Activated CD8-positive, alpha-beta memory T cell treated with anti-CD3 and anti-CD28 coated beads, Interleukin-2, amount 50 U/mL, for 4 hours (primary cell): ENCODE measurements around the gene MCEMP1.

Experiments
- DNase-seq: peaks from one replicate; pipeline ENCODE4 v3.0.0-alpha.2; 2020

MCEMP1 gene

DNA sequence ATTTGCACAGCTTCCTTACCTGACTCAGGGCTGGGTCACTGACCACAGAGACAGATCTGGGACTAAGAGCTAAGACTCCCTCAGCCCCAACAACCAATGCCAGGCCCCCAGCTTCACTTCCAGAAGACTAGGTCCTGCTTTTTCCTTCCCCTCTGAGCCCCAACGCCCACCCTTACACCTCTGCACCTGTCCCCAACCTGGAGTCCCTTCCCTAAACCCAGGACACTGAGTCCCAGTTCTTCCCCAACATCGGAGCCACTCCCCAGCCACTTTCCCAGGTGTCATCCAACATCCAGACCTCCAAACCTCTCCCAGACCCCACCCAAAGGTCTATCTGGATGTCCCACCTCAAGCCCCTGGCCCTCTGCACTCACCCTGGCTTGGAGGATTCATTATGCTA, 22.1 kb downstream of the MCEMP1 start:
- DNase-seq, result no peak

DNA sequence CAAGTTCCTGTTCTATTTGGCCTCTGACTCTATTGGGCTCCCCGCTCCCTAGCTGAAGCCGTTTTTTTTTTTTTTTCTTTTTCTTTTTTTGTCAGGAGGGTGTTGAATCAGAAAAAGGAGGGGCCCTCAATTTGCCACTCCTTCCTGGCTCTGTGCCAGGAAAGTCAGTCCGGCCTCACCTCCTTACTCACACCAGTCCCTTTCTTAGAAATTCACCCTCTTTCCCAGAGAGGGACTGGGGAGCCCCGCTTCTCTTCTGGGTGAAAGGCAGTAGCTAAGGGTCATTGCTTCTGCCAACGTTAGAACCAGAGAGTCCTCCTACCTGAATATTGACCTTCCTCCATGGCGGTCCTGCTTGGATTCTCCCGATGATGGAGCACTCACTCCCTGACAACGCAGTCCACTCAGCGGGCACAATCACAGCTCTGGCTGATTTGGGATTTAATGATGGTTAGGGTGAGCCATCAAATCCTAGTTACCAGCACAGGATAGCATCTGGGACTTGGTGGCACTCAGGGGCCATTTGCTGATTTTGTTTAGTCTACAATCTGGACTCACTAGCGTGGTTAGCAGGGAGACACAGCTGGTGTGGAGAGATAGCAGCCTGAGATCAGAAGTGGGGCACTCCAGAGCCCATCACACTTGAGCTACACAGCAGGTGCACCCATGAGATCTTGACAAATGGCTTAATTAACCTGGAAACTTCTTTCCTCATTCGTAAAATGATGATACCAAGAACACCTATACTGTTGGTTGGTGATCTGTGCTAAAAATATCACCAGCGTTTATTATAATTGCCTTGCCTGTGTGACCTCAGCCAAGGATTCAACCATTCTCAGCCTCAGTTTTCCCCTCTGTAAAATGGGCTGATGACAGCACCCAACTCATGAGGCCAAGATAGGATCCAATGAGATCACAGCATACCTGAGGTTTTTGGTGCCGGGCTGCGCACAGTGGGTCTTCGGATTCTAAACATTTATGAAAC, 22.8 kb downstream of the MCEMP1 start:
- DNase-seq, result no peak

DNA sequence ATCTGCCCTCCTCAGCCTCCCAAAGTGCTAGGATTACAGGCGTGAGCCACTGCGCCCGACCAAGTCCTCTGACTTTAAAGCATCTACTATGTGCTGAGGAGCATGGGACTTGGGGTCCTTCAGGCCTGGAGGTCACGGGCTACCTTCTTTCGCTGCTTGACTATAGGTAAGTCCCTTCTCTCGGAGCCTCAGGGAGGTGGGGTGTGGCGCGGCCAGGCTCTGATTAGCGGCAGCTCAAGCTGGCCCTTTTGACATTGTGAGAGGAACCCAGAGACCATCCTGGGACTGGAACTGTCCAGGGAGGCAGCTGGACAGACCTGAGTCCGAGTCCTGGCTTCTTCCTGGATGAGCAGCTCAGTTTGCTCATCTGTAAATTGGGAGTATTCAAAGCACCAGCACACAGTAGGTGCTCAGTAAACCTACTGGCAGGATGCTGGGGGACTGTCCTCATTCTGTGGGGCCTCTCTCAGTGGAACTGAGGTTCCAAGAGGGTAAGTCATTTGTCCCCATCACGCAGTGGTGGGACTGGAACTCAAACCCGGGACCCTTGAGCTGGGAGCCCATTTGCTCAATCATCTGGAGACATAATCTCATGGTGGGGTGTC, 24.3 kb downstream of the MCEMP1 start:
- DNase-seq, result no peak

DNA sequence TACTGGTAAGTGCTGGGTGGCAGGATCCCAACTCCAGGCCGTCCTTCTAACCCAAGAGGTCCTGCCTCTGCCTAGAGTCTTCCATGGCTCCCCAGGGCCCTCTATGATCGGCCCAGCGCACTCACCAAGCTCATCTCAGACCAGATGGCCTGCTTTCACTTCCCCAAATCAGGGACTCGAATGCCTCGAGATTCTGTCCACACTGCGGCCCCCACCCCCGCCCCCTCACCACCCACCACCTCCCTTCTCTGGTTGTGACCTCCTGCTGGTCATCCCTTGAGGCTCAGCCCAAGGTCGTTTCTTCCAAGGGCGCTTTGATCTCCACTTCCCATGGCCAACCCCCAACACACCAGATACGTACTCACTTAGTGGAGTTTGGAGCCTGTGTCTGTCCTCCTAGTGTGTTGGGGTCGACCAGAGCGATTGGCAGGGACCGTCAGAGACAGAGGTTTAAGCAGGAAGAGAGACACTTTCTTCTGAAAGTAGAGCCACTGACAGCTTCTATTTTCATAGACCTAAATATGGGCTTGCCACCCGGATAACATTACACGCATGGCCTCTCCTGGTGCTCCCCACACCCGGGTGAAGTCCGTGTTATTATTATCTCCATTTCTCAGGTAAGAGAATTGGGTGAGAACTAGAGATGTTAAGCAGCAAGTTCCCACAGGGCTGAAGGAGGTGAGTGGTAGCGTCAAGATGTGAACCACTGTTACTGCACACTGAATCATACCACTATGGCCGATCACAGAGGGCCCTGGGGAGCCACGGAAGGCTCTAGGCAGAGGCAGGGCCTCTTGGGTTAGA, 25.0 kb downstream of the MCEMP1 start, which contains the start of gene FCER2:
Gene FCER2, minus strand, starts transcription at position 478 of the 804 bp plus-strand sequence. CDS start 2,371 bp downstream, outside the sequence.
- DNase-seq, result no peak

DNA sequence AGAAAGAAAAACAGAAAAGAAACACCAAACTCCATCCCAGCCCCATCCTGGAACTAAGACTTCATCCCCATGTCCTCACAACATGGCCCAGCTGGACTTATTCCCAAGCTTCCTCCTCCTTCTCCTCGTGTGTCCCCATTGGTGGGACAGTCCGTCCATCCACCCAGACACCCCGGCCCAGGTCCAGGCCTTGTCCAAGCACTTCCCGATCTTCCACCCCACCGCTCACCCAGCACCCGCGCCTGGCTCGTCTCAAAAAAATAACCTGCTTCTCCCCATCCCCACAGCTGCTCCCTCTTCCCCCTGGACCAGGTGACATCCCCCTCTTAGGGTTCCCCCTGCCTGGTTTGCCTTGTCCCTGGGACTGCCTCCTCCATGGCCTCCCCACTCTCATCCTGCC, 26.4 kb downstream of the MCEMP1 start:
- no peak for DNase-seq

DNA sequence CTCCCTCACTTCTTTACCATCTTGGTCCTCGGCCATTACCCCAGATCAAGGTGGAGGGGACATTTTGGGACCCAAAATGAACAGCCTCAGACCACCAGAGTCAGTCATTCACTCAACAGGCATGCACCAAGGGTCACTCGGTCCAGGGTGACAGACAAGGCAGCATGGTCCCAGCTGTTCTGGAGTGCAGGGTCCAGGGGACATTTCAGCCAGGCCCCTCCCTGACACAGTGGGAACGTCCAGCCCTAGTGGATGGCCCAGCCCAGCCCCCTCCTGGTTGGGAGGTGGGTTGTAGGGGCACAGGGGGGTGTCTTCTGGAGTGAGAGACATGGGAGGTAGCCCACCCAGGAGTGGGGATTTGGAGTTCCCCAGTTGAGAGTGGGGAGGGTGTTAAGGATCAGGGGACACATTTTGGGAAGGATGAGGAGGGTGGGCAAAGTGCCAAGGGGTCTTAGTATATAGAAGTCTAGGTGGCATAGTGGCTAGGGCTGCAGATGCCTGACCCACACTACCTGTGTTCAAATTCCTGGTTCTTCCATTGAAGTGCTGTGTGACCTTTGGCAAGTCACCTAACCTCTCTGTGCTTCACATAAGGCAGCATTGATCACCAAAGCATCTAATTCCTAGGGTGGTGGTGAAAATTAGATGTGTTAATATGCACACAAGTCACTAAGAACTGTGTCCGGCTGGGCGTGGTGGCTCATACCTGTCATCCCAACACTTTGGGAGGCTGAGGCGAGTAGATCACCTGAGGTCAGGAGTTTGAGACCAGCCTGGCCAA, 27.6 kb downstream of the MCEMP1 start:
- no peak for DNase-seq

DNA sequence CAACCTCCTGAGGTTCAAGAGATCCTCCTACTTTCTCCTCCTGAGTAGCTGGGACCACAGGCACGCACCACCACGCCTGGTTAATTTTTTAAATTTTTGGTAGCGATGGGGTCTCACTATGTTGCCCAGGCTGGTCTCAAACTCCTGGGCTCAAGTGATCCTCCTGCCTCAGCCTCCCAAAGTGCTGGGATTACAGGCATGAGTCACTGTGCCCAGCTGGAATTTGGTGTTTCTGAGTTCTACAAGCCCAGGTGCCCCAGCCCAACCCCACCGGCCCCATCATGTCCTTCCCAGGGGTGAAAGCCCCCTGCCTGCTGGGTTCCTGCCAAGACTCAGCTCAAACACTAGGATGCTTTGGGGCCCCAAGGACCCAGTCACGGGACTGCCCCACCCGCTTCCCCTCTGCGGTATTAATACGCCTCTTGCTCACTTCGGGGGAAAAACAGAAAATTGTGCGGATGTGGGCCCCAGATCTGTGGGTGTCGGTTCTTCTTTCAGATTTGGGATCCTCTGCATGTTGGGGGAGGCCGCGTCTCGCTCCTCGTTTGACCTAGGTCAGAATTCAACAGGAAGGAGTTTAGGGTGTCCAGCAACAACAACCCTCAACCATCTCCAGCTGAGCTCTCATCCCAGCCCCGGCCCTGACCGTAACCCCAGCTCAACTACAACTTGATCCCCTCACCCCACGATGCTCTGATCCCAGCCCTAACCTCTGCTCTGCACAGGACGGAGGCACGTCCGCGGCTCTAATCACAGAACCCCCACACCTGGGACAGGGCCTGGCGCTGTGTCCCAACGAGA, 28.7 kb downstream of the MCEMP1 start:
- DNase-seq, result peak; percentile 66

DNA sequence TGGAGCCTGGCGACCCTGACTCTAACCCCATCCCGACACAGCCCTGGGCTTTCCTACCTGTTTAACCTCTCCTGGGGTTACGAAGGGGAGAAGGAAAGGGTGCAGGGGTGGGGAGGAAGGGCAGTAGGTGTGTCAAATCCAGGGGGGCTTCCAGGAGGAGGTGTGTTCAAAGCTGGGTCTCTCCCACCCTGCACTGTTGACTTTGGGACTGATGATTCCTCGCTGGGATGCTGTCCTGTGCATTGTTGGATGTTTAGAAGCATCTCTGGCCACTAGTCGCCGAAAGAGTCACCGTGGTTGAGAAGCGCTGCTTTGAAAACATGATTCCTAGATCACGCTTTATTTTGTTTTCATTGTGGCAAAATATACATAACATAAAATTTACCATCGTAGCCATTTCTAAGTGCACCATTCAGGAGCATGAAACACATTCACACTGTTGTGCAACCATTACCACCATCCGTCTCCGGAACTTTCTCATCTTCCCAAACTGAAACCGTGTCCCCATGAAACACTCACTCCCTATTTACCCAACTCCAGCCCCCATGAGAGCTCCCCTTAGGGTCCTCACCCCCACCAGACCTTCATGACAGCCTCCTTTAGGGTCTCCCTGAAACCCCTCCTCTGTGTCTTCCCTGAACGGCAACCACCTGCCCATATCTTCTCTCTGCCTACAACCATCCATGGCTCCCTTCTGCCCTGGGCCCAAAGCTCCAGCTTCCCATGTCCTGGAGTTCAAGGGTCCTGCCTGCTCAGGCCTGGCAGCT, 29.5 kb downstream of the MCEMP1 start:
- no peak for DNase-seq

DNA sequence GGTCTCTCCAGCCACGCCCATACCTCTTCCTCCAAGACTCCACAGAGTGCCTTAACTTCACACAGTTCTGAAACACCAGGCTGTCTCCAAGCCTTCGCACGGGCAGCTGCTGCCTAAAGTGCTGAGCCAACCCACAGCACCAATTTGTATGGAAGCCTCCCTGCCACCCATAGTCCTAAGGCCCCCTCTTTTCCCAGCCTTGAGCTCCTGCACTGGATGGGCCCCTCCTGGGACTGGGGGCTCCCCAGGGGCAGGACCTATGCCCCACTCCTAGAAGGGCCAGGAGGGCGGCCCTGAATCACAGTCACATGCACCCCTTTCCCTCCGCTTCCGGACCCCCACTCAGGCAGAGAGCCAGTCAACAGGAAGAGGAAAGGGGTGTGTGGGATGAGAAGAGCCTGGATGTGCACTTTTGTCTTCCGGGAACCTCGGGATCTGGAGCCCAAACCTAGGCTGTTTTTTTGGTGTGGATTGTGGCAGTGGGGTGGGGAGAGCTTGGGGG, 30.1 kb downstream of the MCEMP1 start:
- DNase-seq, result no peak

DNA sequence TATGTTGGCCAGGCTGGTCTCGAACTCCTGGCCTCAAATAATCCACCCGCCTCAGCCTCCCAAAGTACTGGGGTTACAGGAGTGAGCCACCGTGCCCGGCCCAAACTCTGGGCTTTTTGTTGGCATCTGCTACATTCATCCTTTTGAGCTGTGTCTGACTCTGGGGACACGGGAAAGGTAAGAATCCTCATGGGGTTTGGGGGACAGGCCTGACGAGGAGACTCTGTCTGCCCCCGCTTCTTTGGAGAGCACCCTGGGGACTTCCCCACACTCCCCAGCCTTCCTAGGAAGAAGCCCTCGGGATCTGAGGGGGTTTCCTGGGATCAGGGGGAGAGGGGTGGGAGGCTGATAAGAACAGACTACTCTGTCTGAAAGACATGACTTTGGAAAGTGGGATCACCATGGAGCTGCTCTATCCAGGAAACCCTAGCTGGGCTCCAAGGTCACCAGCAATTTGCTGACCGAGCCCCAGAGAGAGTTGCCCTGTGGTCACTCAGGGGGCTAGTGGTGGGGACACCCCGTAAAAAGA, 33.1 kb downstream of the MCEMP1 start:
- DNase-seq, result no peak

DNA sequence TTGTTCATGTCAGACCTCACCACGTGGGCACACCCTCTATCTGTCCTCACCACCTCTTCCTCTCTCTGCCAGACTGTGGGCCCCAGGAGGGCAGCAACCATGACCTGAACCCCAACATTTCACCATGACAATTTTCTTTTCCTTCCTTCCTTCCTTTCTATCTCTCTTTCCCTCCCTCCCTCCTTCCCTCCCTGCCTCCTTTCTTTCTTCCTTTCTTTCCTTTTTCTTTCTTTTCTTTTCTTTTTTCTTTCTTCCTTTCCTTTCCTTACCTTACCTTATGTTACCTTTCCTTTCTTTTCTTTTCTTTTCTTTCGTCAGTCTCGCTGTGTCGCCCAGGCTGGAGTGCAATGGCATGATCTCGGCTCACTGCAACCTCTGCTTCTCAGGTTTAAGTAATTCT, 33.7 kb downstream of the MCEMP1 start:
- DNase-seq, result no peak

DNA sequence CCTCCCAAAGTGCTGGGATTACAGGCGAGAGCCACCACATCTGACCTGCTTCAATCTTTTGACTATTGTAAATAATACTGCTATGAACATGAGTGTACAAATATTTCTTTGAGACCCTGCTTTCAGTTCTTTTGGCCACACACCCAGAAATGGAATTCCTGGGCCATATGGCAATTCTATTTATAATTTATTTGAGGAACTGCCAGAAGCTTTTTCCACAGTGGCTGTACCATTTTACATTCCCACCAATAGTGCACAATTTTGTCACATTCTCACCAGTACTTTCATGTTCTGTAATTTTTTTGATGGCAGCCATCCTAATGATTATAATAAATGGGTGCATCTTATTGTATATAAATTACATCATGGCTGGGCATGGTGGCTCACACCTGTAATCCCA, 38.8 kb downstream of the MCEMP1 start:
- no peak for DNase-seq

DNA sequence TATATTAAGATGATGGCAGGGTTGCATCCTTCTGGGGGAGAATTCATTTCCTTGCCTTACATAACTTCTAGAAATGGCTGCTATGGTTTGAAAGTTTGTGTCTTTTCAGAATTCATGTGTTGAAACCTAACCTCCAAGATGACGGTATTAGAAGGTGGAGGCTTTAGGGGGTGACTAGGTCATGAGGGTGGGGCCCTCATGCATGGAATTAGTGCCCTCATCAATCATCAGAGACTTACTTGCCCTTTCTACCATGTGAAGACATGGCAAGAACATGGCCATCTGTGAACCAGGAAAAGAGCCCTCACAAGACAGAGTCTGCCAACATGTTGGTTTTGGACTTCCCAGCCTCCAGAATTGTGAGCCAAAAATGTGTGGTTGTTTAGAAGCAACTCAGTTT, 39.9 kb downstream of the MCEMP1 start:
- no peak for DNase-seq

DNA sequence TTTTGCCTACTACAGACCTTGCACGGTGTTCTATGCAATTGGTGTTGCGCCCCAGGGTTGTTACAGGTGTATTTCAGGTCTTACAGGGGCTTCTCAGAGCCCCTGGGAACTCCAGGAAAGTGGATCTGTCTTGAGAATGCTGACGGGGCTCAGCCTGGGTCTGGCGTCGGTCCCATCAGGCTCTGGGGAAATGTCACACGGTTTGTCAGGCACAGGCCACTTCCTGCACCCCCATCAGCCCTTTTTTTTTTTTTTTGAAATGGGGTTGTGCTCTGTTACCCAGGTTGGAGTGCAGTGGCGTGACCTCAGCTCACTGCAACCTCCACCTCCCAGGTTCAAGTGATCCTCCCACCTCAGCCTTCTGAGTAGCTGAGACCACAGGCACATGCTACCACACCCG, 41.8 kb downstream of the MCEMP1 start:
- DNase-seq, result no peak

DNA sequence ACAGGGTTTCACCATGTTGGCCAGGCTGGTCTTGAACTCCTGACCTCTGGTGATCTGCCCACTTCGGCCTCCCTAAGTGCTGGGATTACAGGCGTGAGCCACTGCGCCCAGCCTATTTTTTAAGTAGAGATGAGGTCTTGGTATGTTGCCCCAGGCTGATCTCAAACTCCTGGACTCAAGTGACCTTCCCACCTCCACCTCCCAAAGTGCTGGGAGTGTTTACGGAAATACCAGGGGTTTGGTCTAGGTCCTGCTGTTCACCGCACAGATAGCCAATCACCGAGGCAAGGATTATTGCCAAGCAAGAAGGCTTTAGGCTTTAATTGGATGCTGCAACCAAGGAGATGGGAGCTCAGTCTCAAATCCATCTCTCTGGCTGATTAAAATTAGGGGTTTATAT, 43.5 kb downstream of the MCEMP1 start:
- no peak for DNase-seq

DNA sequence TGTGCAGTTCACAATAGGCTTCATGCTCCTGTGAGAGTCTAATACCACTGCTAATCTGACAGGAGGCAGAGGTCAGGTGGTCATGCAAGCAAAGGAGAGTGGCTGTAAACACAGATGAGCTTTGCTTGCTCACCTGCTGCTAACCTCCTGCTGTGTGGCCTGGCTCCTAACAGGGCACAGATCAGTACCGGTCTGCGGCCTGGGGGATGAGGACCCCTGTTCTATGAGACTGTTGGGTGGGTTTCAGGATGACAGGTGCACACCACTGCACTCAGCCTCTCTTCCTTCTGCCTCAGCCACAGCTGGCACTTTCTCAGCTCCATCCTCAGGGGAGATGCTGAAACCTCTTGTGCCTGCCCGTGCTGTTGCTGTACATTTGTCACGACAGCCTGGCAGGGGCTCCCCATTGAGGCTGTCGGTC, 45.4 kb downstream of the MCEMP1 start:
- DNase-seq, result no peak

DNA sequence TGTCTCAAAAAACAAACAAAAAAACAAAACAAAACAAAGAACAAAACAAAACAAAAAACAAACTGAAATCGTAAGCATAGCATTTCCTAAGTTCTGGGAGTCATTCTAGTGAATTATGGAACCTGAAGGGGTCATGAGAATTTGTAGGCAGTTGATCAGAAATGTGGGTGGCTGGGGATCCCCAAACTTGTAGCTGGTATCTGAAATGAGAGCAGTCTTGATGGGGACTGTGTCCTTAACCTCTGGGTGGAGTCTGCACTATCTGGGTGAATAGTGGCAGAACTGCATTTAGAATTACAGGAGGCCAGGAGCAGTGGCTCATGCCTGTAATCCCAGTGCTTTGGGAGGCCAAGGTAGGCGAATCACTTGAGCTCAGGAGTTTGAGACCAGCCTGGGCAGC, 48.9 kb downstream of the MCEMP1 start:
- DNase-seq, result no peak

DNA sequence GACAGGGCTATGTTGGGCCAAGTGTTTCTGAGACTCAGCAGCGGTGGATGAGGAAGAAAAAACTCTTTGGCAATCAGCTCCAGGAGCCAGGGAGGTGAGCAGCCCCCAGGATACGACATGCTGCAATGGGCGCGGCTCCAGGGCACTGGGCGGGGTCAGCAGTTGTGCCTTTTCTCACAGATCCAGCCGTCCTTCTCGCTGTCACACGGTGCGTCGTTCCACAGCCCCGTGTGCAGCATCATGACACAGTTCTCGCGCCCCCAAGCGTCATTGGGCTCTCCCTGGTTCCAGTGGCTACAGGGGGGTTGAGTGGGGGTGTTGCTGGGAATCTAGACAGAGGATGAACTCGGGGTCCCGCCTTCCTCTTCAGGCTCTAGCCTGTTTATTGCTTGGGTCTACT, 52.3 kb downstream of the MCEMP1 start:
- DNase-seq, result no peak
